OCI-LY1 (cell line): ENCODE results near the gene CTSH.

Experiments
- CTCF ChIP-seq: fragments of 200-600 bp; sonication (generic), shearing (Covaris generic); IDR thresholded peaks from 2 replicates; pipeline ENCODE4 v1.5.1; 2017; ENCODE audit warnings: mild to moderate bottlenecking, antibody characterized with exemption, low read length, moderate library complexity, mixed read lengths
- EZH2 ChIP-seq: fragments of 200-600 bp; sonication (generic), shearing (Covaris generic); IDR thresholded peaks from 2 replicates; pipeline ENCODE4 v1.8.0; 2017; ENCODE audit warnings: borderline replicate concordance, mixed run types, mild to moderate bottlenecking, antibody characterized with exemption, low read length, moderate library complexity, mixed read lengths

GRCh38 chr15:78950343-78950742 is 5.5 kb upstream of the CTSH start:
- TF ChIP-seq CTCF (no peak), EZH2 (no peak)
